NT2/D1 (cell line): ENCODE measurements around the gene DHX8.

ENCODE experiments used
- SUZ12 ChIP-seq: IDR thresholded peaks from 2 replicates; pipeline ENCODE4 v1.6.1; 2011; ENCODE audit not compliant: insufficient read length, insufficient read depth; ENCODE audit errors: extremely low read depth
- YY1 ChIP-seq: IDR thresholded peaks from 2 replicates; pipeline ENCODE4 v1.6.1; 2011; ENCODE audit not compliant: insufficient read length, insufficient read depth
- ZNF274 ChIP-seq: IDR thresholded peaks from 2 replicates; pipeline ENCODE4 v1.6.1; 2011; ENCODE audit warnings: mild to moderate bottlenecking, low read depth, low read length

DNA sequence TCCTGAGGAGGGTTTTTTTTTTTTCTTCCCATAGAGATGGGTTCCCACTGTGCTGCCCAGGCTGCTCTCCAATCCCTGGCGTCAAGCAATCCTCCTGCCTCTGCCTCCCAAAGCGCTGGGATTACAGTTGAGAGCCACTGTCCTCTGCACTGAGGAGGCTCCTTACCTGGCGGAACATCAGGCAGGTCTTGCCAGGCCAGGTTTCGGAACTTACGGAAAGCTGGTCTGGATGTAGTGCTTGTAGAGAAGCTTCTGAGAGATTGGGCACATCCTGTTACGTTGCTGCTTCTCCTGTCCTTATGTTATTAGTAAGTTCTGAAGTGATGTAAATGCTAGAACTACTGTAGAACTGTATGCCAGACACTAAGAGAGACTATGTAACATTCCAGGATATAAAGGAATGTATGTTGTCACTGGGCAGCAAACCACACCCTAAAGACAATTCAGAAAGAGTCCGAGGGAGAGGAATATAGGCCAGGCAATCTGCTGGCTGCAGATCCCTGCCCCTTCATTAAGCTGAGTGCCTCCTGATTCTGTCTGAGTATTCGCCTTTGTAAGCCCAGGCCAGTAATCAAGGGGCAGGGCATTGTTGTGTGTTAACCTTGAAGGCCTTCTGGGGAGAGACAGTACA is 41.3 kb downstream of the DHX8 start:
- TF ChIP-seq ZNF274 (no peak), YY1 (no peak), SUZ12 (no peak)
